ENCODE results near the gene HOXA10.

Gene HOXA10

GRCh38 chr7:27181795-27182275, 7.7 kb upstream of the HOXA10 start:
- FAIRE-seq = no peak
- TF ChIP-seq POLR2A (IDR thresholded peaks at IDR 0.05; ENCODE audit: low read depth, low read length) (no peak), POLR2AphosphoS5 (IDR thresholded peaks at IDR 0.05; ENCODE audit: low read depth, low read length) (no peak), TAF1 (IDR thresholded peaks at IDR 0.05; ENCODE audit: borderline replicate concordance, low read depth, low read length) (no peak)
- DNase-seq (ENCODE audit: insufficient read length) = no peak

GRCh38 chr7:27180431-27181420, 6.6 kb upstream of the HOXA10 start:
- TF ChIP-seq TAF1 (IDR thresholded peaks at IDR 0.05; ENCODE audit: borderline replicate concordance, low read depth, low read length) = no peak
- TF ChIP-seq POLR2AphosphoS5 (IDR thresholded peaks at IDR 0.05; ENCODE audit: low read depth, low read length) = no peak
- no peak for TF ChIP-seq POLR2A (IDR thresholded peaks at IDR 0.05; ENCODE audit: low read depth, low read length)
- no peak for FAIRE-seq
- DNase-seq (ENCODE audit: insufficient read length) = no peak

- FAIRE-seq = no peak
- no peak for TF ChIP-seq TAF1 (IDR thresholded peaks at IDR 0.05; ENCODE audit: borderline replicate concordance, low read depth, low read length)
- no peak for TF ChIP-seq POLR2AphosphoS5 (IDR thresholded peaks at IDR 0.05; ENCODE audit: low read depth, low read length)
- no peak for TF ChIP-seq POLR2A (IDR thresholded peaks at IDR 0.05; ENCODE audit: low read depth, low read length)
- peak; percentile 66 for DNase-seq (ENCODE audit: insufficient read length)
Measured at GRCh38 chr7:27179503-27180430, 5.6 kb upstream of the HOXA10 start.

GRCh38 chr7:27179030-27179429, 4.9 kb upstream of the HOXA10 start:
- DNase-seq (ENCODE audit: insufficient read length) = no peak
- no peak for TF ChIP-seq POLR2A (IDR thresholded peaks at IDR 0.05; ENCODE audit: low read depth, low read length)
- no peak for TF ChIP-seq POLR2AphosphoS5 (IDR thresholded peaks at IDR 0.05; ENCODE audit: low read depth, low read length)
- TF ChIP-seq TAF1 (IDR thresholded peaks at IDR 0.05; ENCODE audit: borderline replicate concordance, low read depth, low read length) = no peak
- no peak for FAIRE-seq

- TF ChIP-seq POLR2A (IDR thresholded peaks at IDR 0.05; ENCODE audit: low read depth, low read length) (no peak), TAF1 (IDR thresholded peaks at IDR 0.05; ENCODE audit: borderline replicate concordance, low read depth, low read length) (no peak), POLR2AphosphoS5 (IDR thresholded peaks at IDR 0.05; ENCODE audit: low read depth, low read length) (no peak)
- no peak for DNase-seq (ENCODE audit: insufficient read length)
- no peak for FAIRE-seq
Measured at GRCh38 chr7:27178366-27178765, 4.2 kb upstream of the HOXA10 start.

- TF ChIP-seq POLR2A (IDR thresholded peaks at IDR 0.05; ENCODE audit: low read depth, low read length) = no peak
- TF ChIP-seq TAF1 (IDR thresholded peaks at IDR 0.05; ENCODE audit: borderline replicate concordance, low read depth, low read length) = no peak
- no peak for TF ChIP-seq POLR2AphosphoS5 (IDR thresholded peaks at IDR 0.05; ENCODE audit: low read depth, low read length)
- FAIRE-seq (no peak), DNase-seq (ENCODE audit: insufficient read length) (no peak)
Measured at GRCh38 chr7:27177795-27178320, 3.7 kb upstream of the HOXA10 start.

- FAIRE-seq (no peak), DNase-seq (ENCODE audit: insufficient read length) (no peak)
- TF ChIP-seq TAF1 (IDR thresholded peaks at IDR 0.05; ENCODE audit: borderline replicate concordance, low read depth, low read length) = no peak
- TF ChIP-seq POLR2AphosphoS5 (IDR thresholded peaks at IDR 0.05; ENCODE audit: low read depth, low read length) = no peak
- no peak for TF ChIP-seq POLR2A (IDR thresholded peaks at IDR 0.05; ENCODE audit: low read depth, low read length)
Measured at GRCh38 chr7:27176962-27177794, 3.1 kb upstream of the HOXA10 start.

- TF ChIP-seq POLR2A (IDR thresholded peaks at IDR 0.05; ENCODE audit: low read depth, low read length) (no peak), POLR2AphosphoS5 (IDR thresholded peaks at IDR 0.05; ENCODE audit: low read depth, low read length) (no peak), TAF1 (IDR thresholded peaks at IDR 0.05; ENCODE audit: borderline replicate concordance, low read depth, low read length) (no peak)
- DNase-seq (ENCODE audit: insufficient read length) = no peak
- no peak for FAIRE-seq
Measured at GRCh38 chr7:27176524-27176845, 2.4 kb upstream of the HOXA10 start.

GRCh38 chr7:27175626-27176523, 1.8 kb upstream of the HOXA10 start:
- TF ChIP-seq POLR2A (IDR thresholded peaks at IDR 0.05; ENCODE audit: low read depth, low read length) (no peak), POLR2AphosphoS5 (IDR thresholded peaks at IDR 0.05; ENCODE audit: low read depth, low read length) (no peak), TAF1 (IDR thresholded peaks at IDR 0.05; ENCODE audit: borderline replicate concordance, low read depth, low read length) (no peak)
- FAIRE-seq (no peak), DNase-seq (ENCODE audit: insufficient read length) (no peak)

Data from GM12892 (cell line).